GM19452 (cell line): ENCODE results near the gene SART1.
"Not testable (repeated sequence)": the region's sequence is repeated elsewhere in the genome, so short reads cannot be mapped to it uniquely, and the experiment has no call there.

Experiments used
- ATAC-seq: cut with Tn5 transposase; IDR thresholded peaks from one replicate; pipeline ENCODE4 v1.9.1; 2021; ENCODE audit not compliant: unreplicated experiment

SART1 gene

GRCh38 chr11:65932558-65932919 lies 29.0 kb upstream of the SART1 start:
- ATAC-seq, result no peak

GRCh38 chr11:65934014-65934413 lies 27.5 kb upstream of the SART1 start:
- no peak for ATAC-seq

- no peak for ATAC-seq
Measured at GRCh38 chr11:65937766-65938165, 23.8 kb upstream of the SART1 start.

GRCh38 chr11:65941720-65942310 lies 19.7 kb upstream of the SART1 start:
- ATAC-seq, result no peak

GRCh38 chr11:65942531-65942930 lies 19.0 kb upstream of the SART1 start:
- ATAC-seq, result no peak

GRCh38 chr11:65944191-65944590 lies 17.3 kb upstream of the SART1 start:
- no peak for ATAC-seq

GRCh38 chr11:65944767-65945166 lies 16.8 kb upstream of the SART1 start:
- no peak for ATAC-seq

GRCh38 chr11:65945430-65945911 lies 16.1 kb upstream of the SART1 start, which contains the start of gene TSGA10IP:
TSS of gene TSGA10IP (plus strand) at chr11:65945480. CDS start at chr11:65945676, 196 bp downstream.
- ATAC-seq, result no peak

- no peak for ATAC-seq
Measured at GRCh38 chr11:65945941-65946558, 15.5 kb upstream of the SART1 start.

- no peak for ATAC-seq
Measured at GRCh38 chr11:65946655-65947054, 14.9 kb upstream of the SART1 start.

- no peak for ATAC-seq
Measured at GRCh38 chr11:65947133-65947532, 14.4 kb upstream of the SART1 start.

GRCh38 chr11:65947603-65948125 lies 13.9 kb upstream of the SART1 start:
- no peak for ATAC-seq

- not testable (repeated sequence) for ATAC-seq
Measured at GRCh38 chr11:65950711-65951110, 10.8 kb upstream of the SART1 start.

GRCh38 chr11:65951641-65952040 lies 9.9 kb upstream of the SART1 start:
- not testable (repeated sequence) for ATAC-seq

- ATAC-seq, result no peak
Measured at GRCh38 chr11:65952052-65952521, 9.4 kb upstream of the SART1 start.

GRCh38 chr11:65953471-65953870 lies 8.1 kb upstream of the SART1 start:
- ATAC-seq, result no peak

- ATAC-seq, result no peak
Measured at GRCh38 chr11:65954771-65955170, 6.8 kb upstream of the SART1 start.

GRCh38 chr11:65958291-65958690 lies 3.2 kb upstream of the SART1 start:
- no peak for ATAC-seq

- ATAC-seq, result no peak
Measured at GRCh38 chr11:65958774-65959420, 2.6 kb upstream of the SART1 start.

- no peak for ATAC-seq
Measured at GRCh38 chr11:65960824-65961266, 689 bp upstream of the SART1 start.

- ATAC-seq, result no peak
Measured at GRCh38 chr11:65962141-65962564, 619 bp downstream of the SART1 start.

GRCh38 chr11:65964906-65965305 lies 3.4 kb downstream of the SART1 start:
- no peak for ATAC-seq
